Activated naive CD4-positive, alpha-beta T cell treated with anti-CD3 and anti-CD28 coated beads, Interleukin-2, amount 10 ng/mL, durations not matched to agents 7 days and 5 days (primary cell): ENCODE data around the gene PCNX3.
A peak's percentile ranks its signal among the peaks of the same experiment; 100 is the strongest.

Source experiments
- CTCF ChIA-PET: fragments of 350-600 bp; sonication (Branson Sonifier 250); formaldehyde crosslinking; loops from one replicate; lab custom pipeline; 2021; ENCODE audit warnings: antibody characterized with exemption; lab: Charles Lee
- DNase-seq: peaks from one replicate; pipeline ENCODE4 v3.0.0-alpha.2; 2020
- H3K27ac Mint-ChIP-seq: one replicate; pipeline ENCODE4 v1.8.0; 2021; ENCODE audit warnings: mild to moderate bottlenecking, moderate library complexity, mixed read lengths
- H3K27me3 Mint-ChIP-seq: one replicate; pipeline ENCODE4 v1.8.0; 2021; ENCODE audit warnings: mild to moderate bottlenecking, mixed read lengths
- H3K36me3 Mint-ChIP-seq: one replicate; pipeline ENCODE4 v1.8.0; 2021; ENCODE audit warnings: mixed read lengths
- H3K4me1 Mint-ChIP-seq: one replicate; pipeline ENCODE4 v1.8.0; 2021; ENCODE audit warnings: mixed read lengths
- H3K4me3 Mint-ChIP-seq: one replicate; pipeline ENCODE4 v1.8.0; 2021; ENCODE audit warnings: mild to moderate bottlenecking, moderate library complexity, mixed read lengths
- H3K9me3 Mint-ChIP-seq: one replicate; pipeline ENCODE4 v1.8.0; 2021; ENCODE audit warnings: mixed read lengths

The PCNX3 gene

GRCh38 chr11:65624931-65625627, 9.5 kb downstream of the PCNX3 start:
- no peak for DNase-seq
- Mint-ChIP-seq H3K27ac (no peak overlapping the region), H3K4me1 (peaks cover 10% of the 10 kb centered on the region), H3K9me3 (no peaks in the 10 kb centered on the region), H3K4me3 (no peak overlapping the region), H3K27me3 (no peaks in the 10 kb centered on the region), H3K36me3 (peaks cover 32% of the 10 kb centered on the region)
- CTCF ChIA-PET = interaction anchor here (0.7 to 2.3 kb wide), 12 partner anchors 8 to 194 kb away, joined by 3 to 21 read pairs (median 6); partner anchors contain the start of genes KAT5 and SIPA1

GRCh38 chr11:65625628-65626342, 10.2 kb downstream of the PCNX3 start:
- Mint-ChIP-seq H3K9me3 (no peaks in the 10 kb centered on the region), H3K27ac (peak overlapping the region; percentile 69), H3K36me3 (peaks cover 34% of the 10 kb centered on the region), H3K4me3 (no peak overlapping the region), H3K27me3 (no peaks in the 10 kb centered on the region), H3K4me1 (peaks cover 10% of the 10 kb centered on the region)
- DNase-seq = peak; percentile 72
- CTCF ChIA-PET = interaction anchor here (0.7 to 2.3 kb wide), 14 partner anchors 9 to 193 kb away, joined by 3 to 21 read pairs (median 5); partner anchors contain the start of genes KAT5 and SIPA1

GRCh38 chr11:65627202-65627601, 11.6 kb downstream of the PCNX3 start:
- H3K4me3 Mint-ChIP-seq = no peak overlapping the region
- CTCF ChIA-PET = interaction anchor here (2.0 to 2.3 kb wide), 5 partner anchors 12 to 100 kb away, joined by 5 to 21 read pairs (median 12); partner anchors contain the start of gene SIPA1
- H3K36me3 Mint-ChIP-seq = peaks cover 29% of the 10 kb centered on the region
- DNase-seq = no peak
- no peaks in the 10 kb centered on the region for H3K9me3 Mint-ChIP-seq
- no peaks in the 10 kb centered on the region for H3K27me3 Mint-ChIP-seq
- peaks cover 7% of the 10 kb centered on the region for H3K4me1 Mint-ChIP-seq
- H3K27ac Mint-ChIP-seq = no peak overlapping the region

- H3K4me1 Mint-ChIP-seq = peaks cover 20% of the 10 kb centered on the region
- DNase-seq = no peak
- H3K27me3 Mint-ChIP-seq = no peaks in the 10 kb centered on the region
- no peak overlapping the region for H3K27ac Mint-ChIP-seq
- CTCF ChIA-PET = no interaction called here
- no peaks in the 10 kb centered on the region for H3K9me3 Mint-ChIP-seq
- H3K36me3 Mint-ChIP-seq = peaks cover 28% of the 10 kb centered on the region
- H3K4me3 Mint-ChIP-seq = no peak overlapping the region
These were observed 14.0 kb downstream of the PCNX3 start for GRCh38 chr11:65629579-65629978.

- peaks cover 34% of the 10 kb centered on the region for H3K36me3 Mint-ChIP-seq
- CTCF ChIA-PET = no interaction called here
- no peak overlapping the region for H3K27ac Mint-ChIP-seq
- H3K4me1 Mint-ChIP-seq = peaks cover 26% of the 10 kb centered on the region
- no peaks in the 10 kb centered on the region for H3K27me3 Mint-ChIP-seq
- no peak overlapping the region for H3K4me3 Mint-ChIP-seq
- no peak for DNase-seq
- no peaks in the 10 kb centered on the region for H3K9me3 Mint-ChIP-seq
These were observed 14.6 kb downstream of the PCNX3 start for GRCh38 chr11:65630215-65630614.

- CTCF ChIA-PET = interaction anchor here (0.8 kb wide), 1 partner anchor 136 kb away, joined by 4 read pairs; no protein-coding TSS in a partner anchor
- Mint-ChIP-seq H3K36me3 (peaks cover 28% of the 10 kb centered on the region), H3K4me3 (no peak overlapping the region)
These were observed 18.0 kb downstream of the PCNX3 start for GRCh38 chr11:65633390-65634108.

GRCh38 chr11:65634109-65634436, 18.5 kb downstream of the PCNX3 start:
- Mint-ChIP-seq H3K27ac (peak overlapping the region; percentile 79), H3K9me3 (no peaks in the 10 kb centered on the region), H3K36me3 (peaks cover 28% of the 10 kb centered on the region)

More at GRCh38 chr11:65633390-65634108, 18.0 kb downstream of the PCNX3 start:
- no peaks in the 10 kb centered on the region for H3K9me3 Mint-ChIP-seq
- peak overlapping the region; percentile 79 for H3K27ac Mint-ChIP-seq
- H3K27me3 Mint-ChIP-seq = no peaks in the 10 kb centered on the region
- peak; percentile 48 for DNase-seq
- H3K4me1 Mint-ChIP-seq = peaks cover 34% of the 10 kb centered on the region

GRCh38 chr11:65634440-65634839, 18.9 kb downstream of the PCNX3 start:
- peaks cover 41% of the 10 kb centered on the region for H3K4me1 Mint-ChIP-seq
- peak overlapping the region; percentile 24 for H3K27ac Mint-ChIP-seq
- no peak for DNase-seq
- H3K27me3 Mint-ChIP-seq = no peaks in the 10 kb centered on the region
- no peak overlapping the region for H3K4me3 Mint-ChIP-seq
- CTCF ChIA-PET = no interaction called here
- H3K36me3 Mint-ChIP-seq = peaks cover 27% of the 10 kb centered on the region
- no peaks in the 10 kb centered on the region for H3K9me3 Mint-ChIP-seq

More at GRCh38 chr11:65634109-65634436, 18.5 kb downstream of the PCNX3 start:
- Mint-ChIP-seq H3K27me3 (no peaks in the 10 kb centered on the region), H3K4me1 (peaks cover 39% of the 10 kb centered on the region), H3K4me3 (no peak overlapping the region)
- no peak for DNase-seq
- CTCF ChIA-PET = no interaction called here

- no peak overlapping the region for H3K27ac Mint-ChIP-seq
- H3K27me3 Mint-ChIP-seq = no peaks in the 10 kb centered on the region
- H3K9me3 Mint-ChIP-seq = no peaks in the 10 kb centered on the region
- peaks cover 30% of the 10 kb centered on the region for H3K36me3 Mint-ChIP-seq
- peaks cover 46% of the 10 kb centered on the region for H3K4me1 Mint-ChIP-seq
- CTCF ChIA-PET = no interaction called here
- no peak for DNase-seq
- no peak overlapping the region for H3K4me3 Mint-ChIP-seq
These were observed 19.5 kb downstream of the PCNX3 start for GRCh38 chr11:65634905-65635731.

GRCh38 chr11:65636108-65637031, 20.8 kb downstream of the PCNX3 start:
- no peak for DNase-seq
- H3K36me3 Mint-ChIP-seq = peaks cover 38% of the 10 kb centered on the region
- H3K27me3 Mint-ChIP-seq = no peaks in the 10 kb centered on the region
- H3K9me3 Mint-ChIP-seq = no peaks in the 10 kb centered on the region
- CTCF ChIA-PET = no interaction called here
- H3K4me1 Mint-ChIP-seq = peaks cover 56% of the 10 kb centered on the region
- H3K27ac Mint-ChIP-seq = peak overlapping the region; percentile 84
- H3K4me3 Mint-ChIP-seq = peak overlapping the region; percentile 66

GRCh38 chr11:65637032-65637557, 21.5 kb downstream of the PCNX3 start:
- Mint-ChIP-seq H3K4me3 (peak overlapping the region; percentile 88), H3K27me3 (no peaks in the 10 kb centered on the region), H3K27ac (peak overlapping the region; percentile 84), H3K4me1 (peaks cover 63% of the 10 kb centered on the region), H3K9me3 (no peaks in the 10 kb centered on the region), H3K36me3 (peaks cover 44% of the 10 kb centered on the region)
- CTCF ChIA-PET = interaction anchor here (1.3 to 4.2 kb wide), 3 partner anchors 11 to 84 kb away, joined by 3 to 21 read pairs (median 8); partner anchors contain the start of gene RNASEH2C
- no peak for DNase-seq

- no peaks in the 10 kb centered on the region for H3K27me3 Mint-ChIP-seq
- H3K4me3 Mint-ChIP-seq = peak within 1 kb of the TSS; percentile 88
- H3K27ac Mint-ChIP-seq = peak within 1 kb of the TSS; percentile 94
- H3K4me1 Mint-ChIP-seq = peaks cover 63% of the 10 kb centered on the region
- no peaks in the 10 kb centered on the region for H3K9me3 Mint-ChIP-seq
- H3K36me3 Mint-ChIP-seq = peaks cover 44% of the 10 kb centered on the region
- CTCF ChIA-PET = interaction anchor here (1.1 to 4.2 kb wide), 6 partner anchors 12 to 83 kb away, joined by 3 to 21 read pairs (median 5); partner anchors contain the start of genes KAT5 and RNASEH2C
- DNase-seq = peak; percentile 73
These were observed 22.3 kb downstream of the PCNX3 start, which contains the start of gene SIPA1 for GRCh38 chr11:65637794-65638419. TSS of gene SIPA1 (plus strand) at chr11:65638101. CDS start at chr11:65640922, 2,821 bp downstream.
